Endothelial cell of umbilical vein (primary cell): ENCODE results near the gene SYNJ1. TPM values are rescaled to one million over a fixed set of nuclear protein-coding genes. Genes with fewer than 3 reads are reported as not detected.

Experiments used
- BruUV-seq: library from RNA; stranded (reverse); fragments of 400-500 nt; replicated peaks from 2 replicates; lab custom pipeline; 2021; lab: Mats Ljungman, UMichigan
- CTCF ChIA-PET: fragments of 300-600, 350-600 bp; sonication (Branson Sonifier 250); formaldehyde crosslinking; loops from one replicate; lab custom pipeline; 2021; ENCODE audit warnings: antibody characterized with exemption, inconsistent platforms; lab: Charles Lee
- POLR2A ChIA-PET: fragments of 300-600, 350-600 bp; sonication (Branson Sonifier 250); formaldehyde crosslinking; loops from one replicate; lab custom pipeline; 2021; ENCODE audit warnings: antibody characterized with exemption, inconsistent platforms; lab: Charles Lee
- DNase-seq: peaks from one replicate; pipeline ENCODE4 v3.0.0-alpha.2; 2011; ENCODE audit warnings: low read depth, low spot score
- FAIRE-seq: peaks from 2 replicates; lab custom pipeline; 2011; peaks lifted over from hg19 to GRCh38; lab: Jason Lieb, UNC
- H2AFZ ChIP-seq: 2 replicates; pipeline ENCODE4 v1.6.0; 2012; ENCODE audit warnings: low read depth, low read length, control low read depth, inconsistent platforms
- H3K27ac ChIP-seq: 2 replicates; pipeline ENCODE4 v1.5.1; 2011; ENCODE audit warnings: low read depth, mild to moderate bottlenecking, control low read depth, low read length, moderate library complexity; ENCODE audit not compliant: insufficient read depth
- H3K27me3 ChIP-seq, 2 experiments: 2 replicates each; pipeline versions ENCODE4 v1.6.0 to v1.6.1; 2011; ENCODE audit warnings: low read length in 2 of 2, mixed read lengths in 1 of 2; ENCODE audit not compliant: control insufficient read depth in 2 of 2, insufficient read depth in 2 of 2
- H3K36me3 ChIP-seq, 2 experiments: 2 replicates in 1 of 2; 3 replicates in 1 of 2; pipeline ENCODE4 v1.5.1; 2011; ENCODE audit warnings: low read length in 2 of 2, mild to moderate bottlenecking in 1 of 2, moderate library complexity in 1 of 2; ENCODE audit not compliant: control insufficient read depth in 2 of 2, insufficient read depth in 2 of 2; ENCODE audit errors: extremely low read depth in 1 of 2
- H3K4me1 ChIP-seq: 3 replicates; pipeline ENCODE4 v1.5.1; 2011; ENCODE audit warnings: mild to moderate bottlenecking, low read length; ENCODE audit not compliant: control insufficient read depth, insufficient read depth; ENCODE audit errors: extremely low read depth
- H3K4me2 ChIP-seq: 2 replicates; pipeline ENCODE4 v1.6.1; 2011; ENCODE audit warnings: low read length, control low read depth, mixed read lengths; ENCODE audit not compliant: insufficient read depth
- H3K4me3 ChIP-seq, 3 experiments: fragments of 200-600 bp in 1 of 3; sonication (generic), shearing (Covaris generic) in 1 of 3; replicated peaks in 1 of 3; 2 replicates each; pipeline ENCODE4 v1.5.1; 2011 to 2016; ENCODE audit warnings: control low read depth in 3 of 3, low read length in 3 of 3, mild to moderate bottlenecking in 2 of 3, inconsistent platforms in 1 of 3, low read depth in 1 of 3, moderate library complexity in 1 of 3; ENCODE audit not compliant: insufficient read depth in 1 of 3
- H3K79me2 ChIP-seq: 2 replicates; pipeline ENCODE4 v1.6.0; 2012; ENCODE audit warnings: low read length, inconsistent platforms; ENCODE audit not compliant: control insufficient read depth, insufficient read depth
- H3K9ac ChIP-seq: replicated peaks from 2 replicates; pipeline ENCODE3; 2011; ENCODE audit warnings: low read length, control low read depth; ENCODE audit not compliant: insufficient read depth; ENCODE audit errors: extremely low read depth
- H3K9me1 ChIP-seq: replicated peaks from 3 replicates; pipeline ENCODE4 v1.6.0; 2011; ENCODE audit warnings: mild to moderate bottlenecking, low read length; ENCODE audit not compliant: control insufficient read depth, insufficient read depth; ENCODE audit errors: extremely low read depth
- H3K9me3 ChIP-seq: replicated peaks from 2 replicates; pipeline ENCODE4 v1.5.1; 2012; ENCODE audit warnings: low read length, inconsistent platforms; ENCODE audit not compliant: control insufficient read depth, insufficient read depth
- H4K20me1 ChIP-seq: replicated peaks from 2 replicates; pipeline ENCODE3; 2011; ENCODE audit warnings: mild to moderate bottlenecking, low read length; ENCODE audit not compliant: control insufficient read depth, insufficient read depth; ENCODE audit errors: extremely low read depth
- EZH2 ChIP-seq: IDR thresholded peaks from 2 replicates; pipeline ENCODE4 v1.6.1; 2012; ENCODE audit warnings: borderline replicate concordance, low read depth, mild to moderate bottlenecking, moderate library complexity, low read length, inconsistent platforms; ENCODE audit not compliant: severe bottlenecking
- FOS ChIP-seq: IDR thresholded peaks from 2 replicates; pipeline ENCODE4 v1.6.1; 2011; ENCODE audit warnings: mild to moderate bottlenecking, low read length, moderate library complexity, borderline replicate concordance; ENCODE audit not compliant: insufficient read depth
- GATA2 ChIP-seq: IDR thresholded peaks from 2 replicates; pipeline ENCODE4 v1.7.0; 2011; ENCODE audit warnings: low read depth, mild to moderate bottlenecking, moderate library complexity, mixed read lengths, low read length; ENCODE audit not compliant: insufficient read length, insufficient read depth
- JUN ChIP-seq: IDR thresholded peaks from 2 replicates; pipeline ENCODE4 v1.6.1; 2011; ENCODE audit warnings: borderline replicate concordance, low read depth; ENCODE audit not compliant: insufficient read length, insufficient read depth
- MYC ChIP-seq: IDR thresholded peaks from one replicate; pipeline ENCODE4 v1.6.1; 2011; ENCODE audit warnings: mild to moderate bottlenecking, low read depth, low read length
- POLR2A ChIP-seq: IDR thresholded peaks from 2 replicates; pipeline ENCODE4 v1.6.1; 2012; ENCODE audit warnings: low read depth, mild to moderate bottlenecking, control low read depth, low read length
- POLR2AphosphoS5 ChIP-seq: IDR thresholded peaks from 2 replicates; pipeline ENCODE4 v1.6.1; 2012; ENCODE audit warnings: low read depth, mild to moderate bottlenecking, control low read depth, low read length, moderate library complexity; ENCODE audit not compliant: insufficient read depth
- dilution Hi-C: fragments of 300-500 bp; cut with MboI; formaldehyde crosslinking; loops from one replicate; pipeline ENCODE4 v1.15.0; 2019; ENCODE audit warnings: low sequenced_read_pairs; ENCODE audit not compliant: extremely low pct_ligation_motif_present
- intact Hi-C: fragments of 100-400 bp; cut with micrococcal nuclease; formaldehyde crosslinking; loops from one replicate; pipeline ENCODE4 v1.10.0; 2022
- polyA plus RNA-seq, 4 experiments: library from polyadenylated mRNA; depleted of rRNA in 3 of 4; stranded (reverse) in 3 of 4; unstranded in 1 of 4; fragments of >200 nt; gene quantifications; 2 replicates each; pipeline versions ENCODE4 v1.2.1 to v1.2.3, GENCODE V29; 2011 to 2012; ENCODE audit warnings: missing spikeins in 1 of 4
- total RNA-seq: library from RNA; stranded (reverse); gene quantifications from 2 replicates; pipeline ENCODE4 v1.2.3, GENCODE V29; 2021
- TF ChIP-seq, protein P1 (sequence below), 2 donors: IDR thresholded peaks; 1 replicate in 1 of 2; 2 replicates in 1 of 2; pipeline ENCODE4 v1.5.1; 2011; ENCODE audit warnings: low read length in 2 of 2, mild to moderate bottlenecking in 2 of 2, moderate library complexity in 2 of 2, control low read depth in 1 of 2, inconsistent platforms in 1 of 2, low read depth in 1 of 2; ENCODE audit not compliant: insufficient read depth in 1 of 2; ENCODE audit errors: extremely low read depth in 1 of 2
- TF ChIP-seq, protein P2 (sequence below): IDR thresholded peaks from 2 replicates; pipeline ENCODE4 v1.6.1; 2011; ENCODE audit not compliant: insufficient read depth, insufficient read length

SYNJ1 gene
- total and polyA plus RNA-seq, 2 donors (not counting 3 experiments of a cell fraction or from before 2014, with no cell fraction given): 5.9 to 17.0 TPM

DNA sequence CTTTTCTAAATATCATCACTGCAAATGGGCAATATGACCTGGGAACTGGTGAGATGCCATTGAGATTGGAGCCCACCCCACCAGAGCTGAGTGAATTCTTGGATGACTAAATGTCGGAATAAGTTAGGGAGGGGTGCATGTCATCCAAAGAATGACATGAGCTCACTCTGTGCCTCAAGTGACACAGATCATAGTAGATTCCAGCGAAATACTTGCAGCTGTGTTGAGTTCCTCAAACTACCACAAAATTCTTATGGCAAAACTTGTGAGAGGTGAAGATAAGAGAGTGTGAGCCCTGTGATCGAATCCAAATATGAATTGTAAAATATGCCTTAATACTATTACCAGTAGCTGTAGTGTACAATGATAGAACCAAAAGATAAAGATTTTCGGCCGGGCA is 140.2 kb downstream of the SYNJ1 start:
- CTCF ChIA-PET: interaction anchor here (2.1 to 2.6 kb wide), 2 partner anchors 13 to 184 kb away, joined by 6 read pairs; no protein-coding TSS in a partner anchor

More for the DNA sequence above, 140.2 kb downstream of the SYNJ1 start:
- BruUV-seq: no TSS peak
- H3K9ac ChIP-seq: no peak overlapping the region
- no peaks in the 10 kb centered on the region for H4K20me1 ChIP-seq
- TF ChIP-seq POLR2A (no peak), JUN (no peak), FOS (no peak), GATA2 (no peak), POLR2AphosphoS5 (no peak), MYC (no peak), EZH2 (no peak)
- TF ChIP-seq, protein P1, sequence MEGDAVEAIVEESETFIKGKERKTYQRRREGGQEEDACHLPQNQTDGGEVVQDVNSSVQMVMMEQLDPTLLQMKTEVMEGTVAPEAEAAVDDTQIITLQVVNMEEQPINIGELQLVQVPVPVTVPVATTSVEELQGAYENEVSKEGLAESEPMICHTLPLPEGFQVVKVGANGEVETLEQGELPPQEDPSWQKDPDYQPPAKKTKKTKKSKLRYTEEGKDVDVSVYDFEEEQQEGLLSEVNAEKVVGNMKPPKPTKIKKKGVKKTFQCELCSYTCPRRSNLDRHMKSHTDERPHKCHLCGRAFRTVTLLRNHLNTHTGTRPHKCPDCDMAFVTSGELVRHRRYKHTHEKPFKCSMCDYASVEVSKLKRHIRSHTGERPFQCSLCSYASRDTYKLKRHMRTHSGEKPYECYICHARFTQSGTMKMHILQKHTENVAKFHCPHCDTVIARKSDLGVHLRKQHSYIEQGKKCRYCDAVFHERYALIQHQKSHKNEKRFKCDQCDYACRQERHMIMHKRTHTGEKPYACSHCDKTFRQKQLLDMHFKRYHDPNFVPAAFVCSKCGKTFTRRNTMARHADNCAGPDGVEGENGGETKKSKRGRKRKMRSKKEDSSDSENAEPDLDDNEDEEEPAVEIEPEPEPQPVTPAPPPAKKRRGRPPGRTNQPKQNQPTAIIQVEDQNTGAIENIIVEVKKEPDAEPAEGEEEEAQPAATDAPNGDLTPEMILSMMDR (IDR thresholded peaks at IDR 0.05; ENCODE audit: extremely low read depth in 1 of 2, insufficient read depth in 1 of 2, low read depth in 1 of 2, low read length in 2 of 2): no peak
- TF ChIP-seq, protein P2, sequence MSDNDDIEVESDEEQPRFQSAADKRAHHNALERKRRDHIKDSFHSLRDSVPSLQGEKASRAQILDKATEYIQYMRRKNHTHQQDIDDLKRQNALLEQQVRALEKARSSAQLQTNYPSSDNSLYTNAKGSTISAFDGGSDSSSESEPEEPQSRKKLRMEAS: no peak
- DNase-seq: no peak
- no peaks in the 10 kb centered on the region for H3K9me3 ChIP-seq
- POLR2A ChIA-PET: no interaction called here
- no peak for FAIRE-seq
- H3K9me1 ChIP-seq: no peaks in the 10 kb centered on the region
- H3K4me1 ChIP-seq: no peaks in the 10 kb centered on the region
- no peak overlapping the region for H3K27ac ChIP-seq
- peaks cover 0 to 6% of the 10 kb centered on the region in 2 experiments for H3K27me3 ChIP-seq
- H3K79me2 ChIP-seq: no peaks in the 10 kb centered on the region
- no peak overlapping the region for H2AFZ ChIP-seq
- dilution Hi-C loops (no loop called here), intact Hi-C loops (no loop called here)
- H3K4me3 ChIP-seq: no peak overlapping the region
- no peak overlapping the region for H3K4me2 ChIP-seq
- H3K36me3 ChIP-seq: no peaks in the 10 kb centered on the region
